ENCODE measurements around the gene LPP.
A peak's percentile ranks its signal among the peaks of the same experiment; 100 is the strongest.

LPP gene

GRCh38 chr3:188683032-188683521 is 529.1 kb downstream of the LPP start:
- Mint-ChIP-seq H3K4me3 (no peak overlapping the region), H3K27ac (peak overlapping the region; percentile 76), H3K36me3 (ENCODE audit: low read depth) (peaks cover 6% of the 10 kb centered on the region), H3K4me1 (ENCODE audit: low read depth) (peaks cover 59% of the 10 kb centered on the region), H3K27me3 (no peaks in the 10 kb centered on the region), H3K9me3 (peaks cover 6% of the 10 kb centered on the region)
- intact Hi-C loops (cut with micrococcal nuclease): loop anchor here (5.0 kb wide), 1 partner anchor 941 kb away; no protein-coding TSS in a partner anchor

- peaks cover 71% of the 10 kb centered on the region for H3K4me1 Mint-ChIP-seq (ENCODE audit: low read depth)
- no peak overlapping the region for H3K4me3 Mint-ChIP-seq
- peak overlapping the region; percentile 76 for H3K27ac Mint-ChIP-seq
- intact Hi-C loops (cut with micrococcal nuclease): loop anchor here (5.0 kb wide), 1 partner anchor 942 kb away; no protein-coding TSS in a partner anchor
- H3K9me3 Mint-ChIP-seq: peaks cover 6% of the 10 kb centered on the region
- no peaks in the 10 kb centered on the region for H3K27me3 Mint-ChIP-seq
- peaks cover 6% of the 10 kb centered on the region for H3K36me3 Mint-ChIP-seq (ENCODE audit: low read depth)
Measured at GRCh38 chr3:188684276-188684675, 530.3 kb downstream of the LPP start.

- Mint-ChIP-seq H3K27me3 (no peaks in the 10 kb centered on the region), H3K36me3 (ENCODE audit: low read depth) (no peaks in the 10 kb centered on the region), H3K27ac (peak overlapping the region; percentile 80), H3K4me1 (ENCODE audit: low read depth) (peaks cover 70% of the 10 kb centered on the region), H3K9me3 (peaks cover 6% of the 10 kb centered on the region), H3K4me3 (no peak overlapping the region)
- intact Hi-C loops (cut with micrococcal nuclease): loop anchor here (2.0 kb wide), 1 partner anchor 15 kb away; no protein-coding TSS in a partner anchor
Measured at GRCh38 chr3:188685789-188686188, 531.8 kb downstream of the LPP start.

GRCh38 chr3:188686324-188686723 is 532.4 kb downstream of the LPP start:
- Mint-ChIP-seq H3K27me3 (no peaks in the 10 kb centered on the region), H3K4me3 (no peak overlapping the region), H3K27ac (peak overlapping the region; percentile 80), H3K4me1 (ENCODE audit: low read depth) (peaks cover 75% of the 10 kb centered on the region), H3K36me3 (ENCODE audit: low read depth) (no peaks in the 10 kb centered on the region), H3K9me3 (peaks cover 6% of the 10 kb centered on the region)
- intact Hi-C loops (cut with micrococcal nuclease): loop anchor here (2.0 kb wide), 1 partner anchor 14 kb away; no protein-coding TSS in a partner anchor

GRCh38 chr3:188687389-188687788 is 533.4 kb downstream of the LPP start:
- no peak overlapping the region for H3K4me3 Mint-ChIP-seq
- H3K9me3 Mint-ChIP-seq: peaks cover 6% of the 10 kb centered on the region
- H3K27me3 Mint-ChIP-seq: no peaks in the 10 kb centered on the region
- peak overlapping the region; percentile 80 for H3K27ac Mint-ChIP-seq
- intact Hi-C loops (cut with micrococcal nuclease): loop anchor here (2.0 kb wide), 1 partner anchor 13 kb away; no protein-coding TSS in a partner anchor
- H3K36me3 Mint-ChIP-seq (ENCODE audit: low read depth): peaks cover 6% of the 10 kb centered on the region
- peaks cover 79% of the 10 kb centered on the region for H3K4me1 Mint-ChIP-seq (ENCODE audit: low read depth)

GRCh38 chr3:188689101-188689574 is 535.2 kb downstream of the LPP start:
- Mint-ChIP-seq H3K27ac (peak overlapping the region; percentile 80), H3K36me3 (ENCODE audit: low read depth) (peaks cover 9% of the 10 kb centered on the region), H3K4me1 (ENCODE audit: low read depth) (peaks cover 67% of the 10 kb centered on the region), H3K27me3 (no peaks in the 10 kb centered on the region), H3K9me3 (peaks cover 6% of the 10 kb centered on the region), H3K4me3 (no peak overlapping the region)
- intact Hi-C loops (cut with micrococcal nuclease): no loop called here

GRCh38 chr3:188690064-188690463 is 536.1 kb downstream of the LPP start:
- peaks cover 9% of the 10 kb centered on the region for H3K36me3 Mint-ChIP-seq (ENCODE audit: low read depth)
- no peaks in the 10 kb centered on the region for H3K27me3 Mint-ChIP-seq
- no peak overlapping the region for H3K27ac Mint-ChIP-seq
- peaks cover 4% of the 10 kb centered on the region for H3K9me3 Mint-ChIP-seq
- H3K4me3 Mint-ChIP-seq: no peak overlapping the region
- peaks cover 58% of the 10 kb centered on the region for H3K4me1 Mint-ChIP-seq (ENCODE audit: low read depth)
- intact Hi-C loops (cut with micrococcal nuclease): no loop called here

- Mint-ChIP-seq H3K4me3 (no peak overlapping the region), H3K27ac (no peak overlapping the region), H3K4me1 (ENCODE audit: low read depth) (peaks cover 54% of the 10 kb centered on the region), H3K27me3 (no peaks in the 10 kb centered on the region), H3K36me3 (ENCODE audit: low read depth) (peaks cover 9% of the 10 kb centered on the region), H3K9me3 (no peaks in the 10 kb centered on the region)
- intact Hi-C loops (cut with micrococcal nuclease): no loop called here
Measured at GRCh38 chr3:188691004-188691403, 537.0 kb downstream of the LPP start.

- peaks cover 9% of the 10 kb centered on the region for H3K36me3 Mint-ChIP-seq (ENCODE audit: low read depth)
- intact Hi-C loops (cut with micrococcal nuclease): no loop called here
- H3K4me3 Mint-ChIP-seq: no peak overlapping the region
- H3K4me1 Mint-ChIP-seq (ENCODE audit: low read depth): peaks cover 47% of the 10 kb centered on the region
- H3K9me3 Mint-ChIP-seq: no peaks in the 10 kb centered on the region
- no peak overlapping the region for H3K27ac Mint-ChIP-seq
- H3K27me3 Mint-ChIP-seq: no peaks in the 10 kb centered on the region
Measured at GRCh38 chr3:188691665-188692064, 537.7 kb downstream of the LPP start.

- H3K27me3 Mint-ChIP-seq: no peaks in the 10 kb centered on the region
- H3K36me3 Mint-ChIP-seq (ENCODE audit: low read depth): peaks cover 9% of the 10 kb centered on the region
- H3K4me3 Mint-ChIP-seq: no peak overlapping the region
- peaks cover 38% of the 10 kb centered on the region for H3K4me1 Mint-ChIP-seq (ENCODE audit: low read depth)
- no peak overlapping the region for H3K27ac Mint-ChIP-seq
- H3K9me3 Mint-ChIP-seq: no peaks in the 10 kb centered on the region
- intact Hi-C loops (cut with micrococcal nuclease): no loop called here
Measured at GRCh38 chr3:188692700-188693099, 538.7 kb downstream of the LPP start.

- Mint-ChIP-seq H3K27ac (no peak overlapping the region), H3K36me3 (ENCODE audit: low read depth) (peaks cover 9% of the 10 kb centered on the region), H3K4me1 (ENCODE audit: low read depth) (peaks cover 32% of the 10 kb centered on the region), H3K27me3 (no peaks in the 10 kb centered on the region), H3K4me3 (no peak overlapping the region), H3K9me3 (no peaks in the 10 kb centered on the region)
- intact Hi-C loops (cut with micrococcal nuclease): no loop called here
Measured at GRCh38 chr3:188693435-188693834, 539.5 kb downstream of the LPP start.

GRCh38 chr3:188695241-188695640 is 541.3 kb downstream of the LPP start:
- H3K4me3 Mint-ChIP-seq: no peak overlapping the region
- H3K27me3 Mint-ChIP-seq: no peaks in the 10 kb centered on the region
- peaks cover 9% of the 10 kb centered on the region for H3K36me3 Mint-ChIP-seq (ENCODE audit: low read depth)
- peaks cover 35% of the 10 kb centered on the region for H3K4me1 Mint-ChIP-seq (ENCODE audit: low read depth)
- no peaks in the 10 kb centered on the region for H3K9me3 Mint-ChIP-seq
- intact Hi-C loops (cut with micrococcal nuclease): no loop called here
- H3K27ac Mint-ChIP-seq: no peak overlapping the region

GRCh38 chr3:188697127-188697526 is 543.2 kb downstream of the LPP start:
- H3K27me3 Mint-ChIP-seq: no peaks in the 10 kb centered on the region
- H3K4me3 Mint-ChIP-seq: no peak overlapping the region
- H3K4me1 Mint-ChIP-seq (ENCODE audit: low read depth): peaks cover 38% of the 10 kb centered on the region
- no peaks in the 10 kb centered on the region for H3K9me3 Mint-ChIP-seq
- intact Hi-C loops (cut with micrococcal nuclease): no loop called here
- no peak overlapping the region for H3K27ac Mint-ChIP-seq
- peaks cover 6% of the 10 kb centered on the region for H3K36me3 Mint-ChIP-seq (ENCODE audit: low read depth)

- H3K27ac Mint-ChIP-seq: no peak overlapping the region
Measured at GRCh38 chr3:188698436-188698835, 544.5 kb downstream of the LPP start.

GRCh38 chr3:188700501-188700900 is 546.5 kb downstream of the LPP start:
- no peaks in the 10 kb centered on the region for H3K9me3 Mint-ChIP-seq
- H3K4me3 Mint-ChIP-seq: no peak overlapping the region
- peaks cover 8% of the 10 kb centered on the region for H3K36me3 Mint-ChIP-seq (ENCODE audit: low read depth)
- peaks cover 55% of the 10 kb centered on the region for H3K4me1 Mint-ChIP-seq (ENCODE audit: low read depth)
- intact Hi-C loops (cut with micrococcal nuclease): loop anchor here (2.0 to 10.0 kb wide), 3 partner anchors 14 to 254 kb away; no protein-coding TSS in a partner anchor
- no peaks in the 10 kb centered on the region for H3K27me3 Mint-ChIP-seq
- peak overlapping the region; percentile 86 for H3K27ac Mint-ChIP-seq

More at GRCh38 chr3:188698436-188698835, 544.5 kb downstream of the LPP start:
- intact Hi-C loops (cut with micrococcal nuclease): no loop called here
- Mint-ChIP-seq H3K36me3 (ENCODE audit: low read depth) (no peaks in the 10 kb centered on the region), H3K4me1 (ENCODE audit: low read depth) (peaks cover 46% of the 10 kb centered on the region), H3K4me3 (no peak overlapping the region), H3K27me3 (no peaks in the 10 kb centered on the region), H3K9me3 (no peaks in the 10 kb centered on the region)

Data from dendritic cell treated with granulocyte-macrophage colony-stimulating factor and Interleukin-4, amounts not matched to agents 40 ng/mL and 50 ng/mL, for 4 days (primary cell).